Thyroid gland (tissue), 4 donors: Measurements from ENCODE around the gene PRDM12.

ENCODE experiments used
- CTCF ChIP-seq, 6 experiments: fragments of 200-600 bp in 3 of 6; fragments of 450-650 bp in 3 of 6; sonication (generic) in 3 of 6; IDR thresholded peaks; one replicate each; pipeline ENCODE4 v1.5.1; 2016 to 2019; ENCODE audit warnings: antibody characterized with exemption in 6 of 6, mild to moderate bottlenecking in 2 of 6, inconsistent platforms in 1 of 6, moderate library complexity in 1 of 6
- POLR2A ChIP-seq, 2 donors: fragments of 450-650 bp; IDR thresholded peaks; one replicate each; pipeline ENCODE4 v1.6.1; 2017; ENCODE audit warnings: antibody characterized with exemption in 2 of 2, mild to moderate bottlenecking in 2 of 2, moderate library complexity in 1 of 2

- TF ChIP-seq CTCF (IDR thresholded peaks at IDR 0.05) (no peak), POLR2A (IDR thresholded peaks at IDR 0.05) (no peak)
Measured at GRCh38 chr9:130664251-130665028, at the start of gene PRDM12.
